ENCODE results near the gene BMP2K.
A peak's percentile ranks its signal among the peaks of the same experiment; 100 is the strongest.

Gene BMP2K

DNA sequence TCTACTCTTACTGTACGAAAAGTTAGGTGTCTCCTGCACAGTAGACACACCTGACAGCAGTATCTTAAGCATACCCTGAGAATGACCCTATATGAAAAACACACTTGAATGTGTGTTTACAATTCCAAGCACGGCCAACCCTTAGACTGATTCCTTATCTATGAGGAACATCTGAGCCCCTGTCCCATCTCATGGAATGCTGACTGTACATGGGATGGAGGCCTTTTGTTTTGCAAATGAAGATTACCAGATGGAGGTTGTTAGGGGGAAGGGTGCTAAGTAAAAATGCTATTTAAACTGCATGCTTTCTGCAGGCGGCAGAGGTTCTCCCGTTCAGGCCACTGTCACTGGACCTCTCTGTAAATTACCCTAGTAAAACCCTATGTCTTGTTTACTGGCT is 160.8 kb downstream of the BMP2K start:
- 93% methylated on average over 3 of the region's 4 CpGs for WGBS (ENCODE audit: insufficient coverage)
- no peak overlapping the region for H3K27ac ChIP-seq (ENCODE audit: insufficient read depth in 1 of 2, low read depth in 1 of 2, low read length in 2 of 2, poor library complexity in 1 of 2, severe bottlenecking in 2 of 2)
- peaks cover 9 to 21% (median 15%) of the 10 kb centered on the region in 4 experiments for H3K4me1 ChIP-seq (ENCODE audit: control extremely low read depth in 1 of 4, control insufficient read depth in 4 of 4, insufficient read depth in 4 of 4, low read length in 3 of 4)
- no peak for DNase-seq
- H3K9me3 ChIP-seq (ENCODE audit: control extremely low read depth in 1 of 5, control insufficient read depth in 4 of 5, insufficient read depth in 2 of 5, low read depth in 1 of 5, low read length in 4 of 5), result no peaks in the 10 kb centered on the region
- H3K36me3 ChIP-seq (ENCODE audit: control insufficient read depth in 4 of 4, insufficient read depth in 4 of 4, low read length in 3 of 4), result peaks cover 0 to 12% (median 0%) of the 10 kb centered on the region in 4 experiments
- H3K27me3 ChIP-seq (replicated peaks in 2 of 5; ENCODE audit: control insufficient read depth in 4 of 5, insufficient read depth in 5 of 5, low read length in 4 of 5), result no peaks in the 10 kb centered on the region
- ChIA-PET CTCF (interaction anchor here (1.0 to 2.0 kb wide), 2 partner anchors 12 to 17 kb away, joined by 3 to 6 read pairs; no protein-coding TSS in a partner anchor), POLR2A (no interaction called here)
- H3K4me3 ChIP-seq (ENCODE audit: control insufficient read depth in 1 of 7, extremely low read depth in 1 of 7, insufficient read depth in 4 of 7, low read depth in 2 of 7, low read length in 6 of 7), result no peak overlapping the region

DNA sequence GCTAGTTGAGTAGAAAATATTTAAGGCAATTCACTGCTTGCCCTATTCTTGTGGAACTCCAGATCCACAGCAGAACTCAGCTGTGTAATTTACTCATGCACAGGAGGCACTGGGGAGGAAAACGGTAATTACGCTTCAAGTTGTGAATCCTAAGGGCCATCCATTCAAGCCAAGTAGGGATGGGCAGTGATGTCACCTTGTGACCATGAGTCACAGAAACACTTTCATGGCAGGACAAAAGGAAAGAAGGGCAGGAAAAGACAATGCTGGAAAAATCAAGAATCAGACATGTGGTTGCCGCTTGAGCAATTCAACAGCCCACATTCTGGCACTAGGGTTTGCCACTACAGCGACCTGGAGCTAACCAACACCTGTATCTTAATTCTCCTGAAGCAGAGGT is 161.7 kb downstream of the BMP2K start:
- Histone ChIP-seq H3K27me3 (replicated peaks in 2 of 5; ENCODE audit: control insufficient read depth in 4 of 5, insufficient read depth in 5 of 5, low read length in 4 of 5) (no peaks in the 10 kb centered on the region), H3K4me3 (ENCODE audit: control insufficient read depth in 1 of 7, extremely low read depth in 1 of 7, insufficient read depth in 4 of 7, low read depth in 2 of 7, low read length in 6 of 7) (peak overlapping the region in 2 of 7 experiments; percentile 96 to 99), H3K36me3 (ENCODE audit: control insufficient read depth in 4 of 4, insufficient read depth in 4 of 4, low read length in 3 of 4) (peaks cover 0 to 9% (median 0%) of the 10 kb centered on the region in 4 experiments), H3K4me1 (ENCODE audit: control extremely low read depth in 1 of 4, control insufficient read depth in 4 of 4, insufficient read depth in 4 of 4, low read length in 3 of 4) (peaks cover 9 to 21% (median 15%) of the 10 kb centered on the region in 4 experiments), H3K9me3 (ENCODE audit: control extremely low read depth in 1 of 5, control insufficient read depth in 4 of 5, insufficient read depth in 2 of 5, low read depth in 1 of 5, low read length in 4 of 5) (no peaks in the 10 kb centered on the region), H3K27ac (ENCODE audit: insufficient read depth in 1 of 2, low read depth in 1 of 2, low read length in 2 of 2, poor library complexity in 1 of 2, severe bottlenecking in 2 of 2) (no peak overlapping the region)
- CTCF ChIA-PET, result interaction anchor here (1.0 to 2.7 kb wide), 3 partner anchors 11 to 16 kb away, joined by 3 to 7 read pairs (median 6); no protein-coding TSS in a partner anchor
- WGBS (ENCODE audit: insufficient coverage), result 100% methylated on average over 2 of the region's 4 CpGs
- DNase-seq, result no peak
- POLR2A ChIA-PET, result no interaction called here

DNA sequence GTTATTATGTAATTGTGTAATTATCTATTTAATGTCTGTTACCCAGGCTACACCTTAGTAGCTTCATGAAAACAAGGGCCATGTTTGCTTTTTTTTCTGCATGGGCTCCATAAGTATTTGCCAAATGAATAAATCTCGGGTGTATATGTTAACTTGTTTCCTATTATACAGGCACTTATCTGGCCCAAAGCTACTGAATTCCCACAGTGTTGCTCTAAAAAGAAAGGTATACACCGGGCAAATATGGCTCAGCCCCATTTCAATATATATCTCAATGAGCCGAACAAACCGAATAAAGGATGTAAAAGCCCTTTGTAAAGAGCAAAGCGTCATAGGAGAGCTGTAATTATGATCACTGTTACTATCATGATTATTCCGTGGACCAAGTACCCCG is 162.3 kb downstream of the BMP2K start:
- WGBS (ENCODE audit: insufficient coverage), result 0% methylated on average over 2 of the region's 7 CpGs
- Histone ChIP-seq H3K27ac (ENCODE audit: insufficient read depth in 1 of 2, low read depth in 1 of 2, low read length in 2 of 2, poor library complexity in 1 of 2, severe bottlenecking in 2 of 2) (peak overlapping the region in 1 of 2 experiments; percentile 69), H3K4me1 (ENCODE audit: control extremely low read depth in 1 of 4, control insufficient read depth in 4 of 4, insufficient read depth in 4 of 4, low read length in 3 of 4) (peaks cover 9 to 21% (median 15%) of the 10 kb centered on the region in 4 experiments), H3K36me3 (ENCODE audit: control insufficient read depth in 4 of 4, insufficient read depth in 4 of 4, low read length in 3 of 4) (peaks cover 0 to 5% (median 0%) of the 10 kb centered on the region in 4 experiments), H3K27me3 (replicated peaks in 2 of 5; ENCODE audit: control insufficient read depth in 4 of 5, insufficient read depth in 5 of 5, low read length in 4 of 5) (no peaks in the 10 kb centered on the region), H3K9me3 (ENCODE audit: control extremely low read depth in 1 of 5, control insufficient read depth in 4 of 5, insufficient read depth in 2 of 5, low read depth in 1 of 5, low read length in 4 of 5) (no peaks in the 10 kb centered on the region), H3K4me3 (ENCODE audit: control insufficient read depth in 1 of 7, extremely low read depth in 1 of 7, insufficient read depth in 4 of 7, low read depth in 2 of 7, low read length in 6 of 7) (peak overlapping the region; percentile 72 to 99 (median 91))
- DNase-seq, result peak in 2 of 3 donors; percentile 17 to 24
- POLR2A ChIA-PET, result no interaction called here
- CTCF ChIA-PET, result interaction anchor here (2.0 to 2.7 kb wide), 2 partner anchors 11 to 13 kb away, joined by 6 to 7 read pairs; no protein-coding TSS in a partner anchor

DNA sequence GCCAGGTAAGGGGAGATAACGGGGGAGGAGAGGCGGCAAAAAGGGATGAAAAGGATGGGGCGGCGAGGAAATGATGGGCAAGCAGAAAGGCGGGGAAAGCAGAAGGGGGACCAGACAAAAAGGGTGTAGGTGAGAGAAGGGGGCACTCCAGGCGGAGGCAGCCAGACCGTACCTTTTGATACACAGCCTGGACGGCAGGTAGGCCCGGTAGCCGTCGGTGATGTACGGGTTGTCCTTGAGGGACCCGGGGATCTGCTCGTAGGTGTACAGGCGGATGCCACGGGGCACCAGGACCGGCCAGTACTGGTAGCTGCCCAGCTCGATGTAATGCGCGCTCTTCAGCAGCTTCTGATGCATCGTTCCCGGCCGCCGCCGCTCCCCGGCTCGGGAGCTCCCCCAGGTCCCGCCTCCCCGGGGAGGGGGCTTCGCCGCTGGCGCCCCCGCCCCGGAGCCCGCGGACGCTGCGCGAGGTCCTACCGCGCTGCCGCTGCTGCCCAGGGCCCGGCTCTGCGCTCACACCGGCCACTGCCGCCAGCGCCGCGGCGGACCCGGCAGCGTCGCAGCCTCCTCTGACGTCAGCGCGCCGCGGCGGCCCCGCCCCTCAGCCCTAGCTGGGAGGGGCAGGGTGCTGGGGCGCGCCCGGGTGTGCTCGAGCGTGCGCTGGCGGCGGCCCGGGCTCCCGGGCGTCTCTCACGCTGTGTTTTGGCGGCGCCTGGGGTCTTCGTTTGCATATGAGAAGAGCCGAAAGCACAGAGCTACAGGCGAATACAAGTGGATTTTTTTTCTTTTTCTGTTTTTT is 162.9 kb downstream of the BMP2K start, which contains the start of gene PAQR3:
PAQR3 (minus strand) TSS at position 571 of the 799 bp plus-strand sequence; CDS start at position 357, 214 bp downstream.
- peaks cover 9 to 21% (median 15%) of the 10 kb centered on the region in 4 experiments for H3K4me1 ChIP-seq (ENCODE audit: control extremely low read depth in 1 of 4, control insufficient read depth in 4 of 4, insufficient read depth in 4 of 4, low read length in 3 of 4)
- DNase-seq, result peak; percentile 79 to 89 (median 88)
- WGBS (ENCODE audit: insufficient coverage), result under 1% methylated on average over 76 of the region's 77 CpGs
- CTCF ChIA-PET, result interaction anchor here (1.2 to 2.7 kb wide), 5 partner anchors 10 to 14 kb away, joined by 3 to 7 read pairs (median 6); no protein-coding TSS in a partner anchor
- peak within 1 kb of the TSS in 1 of 2 experiments; percentile 69 for H3K27ac ChIP-seq (ENCODE audit: insufficient read depth in 1 of 2, low read depth in 1 of 2, low read length in 2 of 2, poor library complexity in 1 of 2, severe bottlenecking in 2 of 2)
- POLR2A ChIA-PET, result no interaction called here
- no peaks in the 10 kb centered on the region for H3K9me3 ChIP-seq (ENCODE audit: control extremely low read depth in 1 of 5, control insufficient read depth in 4 of 5, insufficient read depth in 2 of 5, low read depth in 1 of 5, low read length in 4 of 5)
- peaks cover 0 to 3% (median 0%) of the 10 kb centered on the region in 4 experiments for H3K36me3 ChIP-seq (ENCODE audit: control insufficient read depth in 4 of 4, insufficient read depth in 4 of 4, low read length in 3 of 4)
- H3K4me3 ChIP-seq (ENCODE audit: control insufficient read depth in 1 of 7, extremely low read depth in 1 of 7, insufficient read depth in 4 of 7, low read depth in 2 of 7, low read length in 6 of 7), result peak within 1 kb of the TSS; percentile 72 to 99 (median 91)
- no peaks in the 10 kb centered on the region for H3K27me3 ChIP-seq (replicated peaks in 2 of 5; ENCODE audit: control insufficient read depth in 4 of 5, insufficient read depth in 5 of 5, low read length in 4 of 5)

DNA sequence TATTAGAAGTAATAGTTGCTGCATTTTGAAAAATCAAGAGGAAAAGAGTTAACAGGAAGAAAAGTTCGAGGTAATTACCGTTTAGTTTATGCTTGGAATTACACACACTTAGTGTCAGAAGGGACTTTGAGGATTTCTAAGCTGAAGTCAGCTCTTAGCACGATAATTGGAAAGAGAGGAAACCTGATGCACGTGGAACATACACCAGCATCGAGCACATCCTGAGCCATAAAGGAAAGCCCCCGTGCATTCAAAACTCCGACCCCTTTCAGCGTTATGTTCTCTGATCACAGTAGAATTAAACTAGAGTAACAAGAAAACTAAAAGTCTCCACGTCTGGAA is 163.5 kb downstream of the BMP2K start:
- Histone ChIP-seq H3K27ac (ENCODE audit: insufficient read depth in 1 of 2, low read depth in 1 of 2, low read length in 2 of 2, poor library complexity in 1 of 2, severe bottlenecking in 2 of 2) (peak overlapping the region in 1 of 2 experiments; percentile 69), H3K36me3 (ENCODE audit: control insufficient read depth in 4 of 4, insufficient read depth in 4 of 4, low read length in 3 of 4) (peaks cover 0 to 3% (median 0%) of the 10 kb centered on the region in 4 experiments), H3K4me1 (ENCODE audit: control extremely low read depth in 1 of 4, control insufficient read depth in 4 of 4, insufficient read depth in 4 of 4, low read length in 3 of 4) (peaks cover 9 to 21% (median 15%) of the 10 kb centered on the region in 4 experiments), H3K4me3 (ENCODE audit: control insufficient read depth in 1 of 7, extremely low read depth in 1 of 7, insufficient read depth in 4 of 7, low read depth in 2 of 7, low read length in 6 of 7) (peak overlapping the region in 6 of 7 experiments; percentile 75 to 99 (median 92)), H3K27me3 (replicated peaks in 2 of 5; ENCODE audit: control insufficient read depth in 4 of 5, insufficient read depth in 5 of 5, low read length in 4 of 5) (no peaks in the 10 kb centered on the region), H3K9me3 (ENCODE audit: control extremely low read depth in 1 of 5, control insufficient read depth in 4 of 5, insufficient read depth in 2 of 5, low read depth in 1 of 5, low read length in 4 of 5) (no peaks in the 10 kb centered on the region)
- peak in 1 of 3 donors; percentile 50 for DNase-seq
- CTCF ChIA-PET, result interaction anchor here (1.2 to 2.7 kb wide), 4 partner anchors 9 to 13 kb away, joined by 3 to 7 read pairs (median 6); no protein-coding TSS in a partner anchor
- 0% methylated on average over 4 of the region's 9 CpGs for WGBS (ENCODE audit: insufficient coverage)
- POLR2A ChIA-PET, result no interaction called here

DNA sequence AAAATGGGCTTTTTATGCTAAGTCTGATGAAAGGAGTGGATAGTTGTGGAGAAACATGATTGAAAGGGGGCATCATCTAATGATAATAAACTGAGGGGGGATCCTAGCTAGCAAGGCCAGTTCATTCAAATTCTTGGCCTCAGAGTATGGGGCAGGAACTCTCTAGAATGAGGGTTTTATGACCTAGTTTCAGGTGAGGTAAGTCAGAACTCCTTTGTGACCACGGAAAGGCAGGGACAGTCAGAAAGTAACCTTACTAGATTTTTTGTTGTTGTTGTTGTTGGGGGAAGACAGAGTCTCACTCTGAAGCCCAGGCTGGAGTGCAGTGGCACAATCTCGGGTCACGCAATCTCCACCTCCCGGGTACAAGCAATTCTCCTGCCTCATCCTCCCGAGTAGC is 164.6 kb downstream of the BMP2K start:
- H3K27ac ChIP-seq (ENCODE audit: insufficient read depth in 1 of 2, low read depth in 1 of 2, low read length in 2 of 2, poor library complexity in 1 of 2, severe bottlenecking in 2 of 2), result no peak overlapping the region
- WGBS (ENCODE audit: insufficient coverage), result 96% methylated on average over 4 of the region's 5 CpGs
- H3K4me1 ChIP-seq (ENCODE audit: control extremely low read depth in 1 of 4, control insufficient read depth in 4 of 4, insufficient read depth in 4 of 4, low read length in 3 of 4), result peaks cover 9 to 21% (median 15%) of the 10 kb centered on the region in 4 experiments
- ChIA-PET POLR2A (no interaction called here), CTCF (interaction anchor here (1.9 kb wide), 1 partner anchor 12 kb away, joined by 6 read pairs; no protein-coding TSS in a partner anchor)
- H3K36me3 ChIP-seq (ENCODE audit: control insufficient read depth in 4 of 4, insufficient read depth in 4 of 4, low read length in 3 of 4), result peaks cover 0 to under 1% (median 0%) of the 10 kb centered on the region in 4 experiments
- no peaks in the 10 kb centered on the region for H3K27me3 ChIP-seq (replicated peaks in 2 of 5; ENCODE audit: control insufficient read depth in 4 of 5, insufficient read depth in 5 of 5, low read length in 4 of 5)
- H3K4me3 ChIP-seq (ENCODE audit: control insufficient read depth in 1 of 7, extremely low read depth in 1 of 7, insufficient read depth in 4 of 7, low read depth in 2 of 7, low read length in 6 of 7), result no peak overlapping the region
- no peaks in the 10 kb centered on the region for H3K9me3 ChIP-seq (ENCODE audit: control extremely low read depth in 1 of 5, control insufficient read depth in 4 of 5, insufficient read depth in 2 of 5, low read depth in 1 of 5, low read length in 4 of 5)
- no peak for DNase-seq
